ENCODE data around the gene INTS11.

INTS11 gene

GRCh38 chr1:1287288-1288110, 37.0 kb downstream of the INTS11 start:
- Histone ChIP-seq H3K4me3 (ENCODE audit: low read length) (no peak overlapping the region), H3K4me1 (ENCODE audit: control insufficient read depth, low read depth, low read length) (no peaks in the 10 kb centered on the region), H3K27ac (ENCODE audit: low read length) (no peak overlapping the region), H3K9me3 (ENCODE audit: control insufficient read depth, low read depth, low read length) (no peaks in the 10 kb centered on the region), H3K9ac (ENCODE audit: low read length) (no peak overlapping the region), H3K27me3 (ENCODE audit: control insufficient read depth, insufficient read depth, low read length) (no peaks in the 10 kb centered on the region), H3K36me3 (ENCODE audit: control insufficient read depth, low read depth, low read length) (no peaks in the 10 kb centered on the region)

- Histone ChIP-seq H3K9me3 (ENCODE audit: control insufficient read depth, low read depth, low read length) (no peaks in the 10 kb centered on the region), H3K27ac (ENCODE audit: low read length) (no peak overlapping the region), H3K9ac (ENCODE audit: low read length) (no peak overlapping the region), H3K27me3 (ENCODE audit: control insufficient read depth, insufficient read depth, low read length) (no peaks in the 10 kb centered on the region), H3K4me3 (ENCODE audit: low read length) (no peak overlapping the region), H3K4me1 (ENCODE audit: control insufficient read depth, low read depth, low read length) (no peaks in the 10 kb centered on the region), H3K36me3 (ENCODE audit: control insufficient read depth, low read depth, low read length) (no peaks in the 10 kb centered on the region)
These were observed 37.9 kb downstream of the INTS11 start for GRCh38 chr1:1286313-1287261.

GRCh38 chr1:1285611-1286311, 38.7 kb downstream of the INTS11 start:
- no peaks in the 10 kb centered on the region for H3K36me3 ChIP-seq (ENCODE audit: control insufficient read depth, low read depth, low read length)
- no peaks in the 10 kb centered on the region for H3K4me1 ChIP-seq (ENCODE audit: control insufficient read depth, low read depth, low read length)
- H3K4me3 ChIP-seq (ENCODE audit: low read length), result no peak overlapping the region
- H3K9me3 ChIP-seq (ENCODE audit: control insufficient read depth, low read depth, low read length), result no peaks in the 10 kb centered on the region
- no peaks in the 10 kb centered on the region for H3K27me3 ChIP-seq (ENCODE audit: control insufficient read depth, insufficient read depth, low read length)
- H3K9ac ChIP-seq (ENCODE audit: low read length), result no peak overlapping the region
- no peak overlapping the region for H3K27ac ChIP-seq (ENCODE audit: low read length)

GRCh38 chr1:1285102-1285571, 39.3 kb downstream of the INTS11 start:
- Histone ChIP-seq H3K4me3 (ENCODE audit: low read length) (no peak overlapping the region), H3K27ac (ENCODE audit: low read length) (no peak overlapping the region), H3K36me3 (ENCODE audit: control insufficient read depth, low read depth, low read length) (no peaks in the 10 kb centered on the region), H3K9me3 (ENCODE audit: control insufficient read depth, low read depth, low read length) (no peaks in the 10 kb centered on the region), H3K9ac (ENCODE audit: low read length) (no peak overlapping the region), H3K4me1 (ENCODE audit: control insufficient read depth, low read depth, low read length) (no peaks in the 10 kb centered on the region), H3K27me3 (ENCODE audit: control insufficient read depth, insufficient read depth, low read length) (no peaks in the 10 kb centered on the region)

- no peaks in the 10 kb centered on the region for H3K27me3 ChIP-seq (ENCODE audit: control insufficient read depth, insufficient read depth, low read length)
- H3K9ac ChIP-seq (ENCODE audit: low read length), result no peak overlapping the region
- no peaks in the 10 kb centered on the region for H3K4me1 ChIP-seq (ENCODE audit: control insufficient read depth, low read depth, low read length)
- no peak overlapping the region for H3K27ac ChIP-seq (ENCODE audit: low read length)
- H3K36me3 ChIP-seq (ENCODE audit: control insufficient read depth, low read depth, low read length), result no peaks in the 10 kb centered on the region
- H3K4me3 ChIP-seq (ENCODE audit: low read length), result no peak overlapping the region
- no peaks in the 10 kb centered on the region for H3K9me3 ChIP-seq (ENCODE audit: control insufficient read depth, low read depth, low read length)
These were observed 40.0 kb downstream of the INTS11 start for GRCh38 chr1:1284221-1285101.

- Histone ChIP-seq H3K9me3 (ENCODE audit: control insufficient read depth, low read depth, low read length) (no peaks in the 10 kb centered on the region), H3K27me3 (ENCODE audit: control insufficient read depth, insufficient read depth, low read length) (no peaks in the 10 kb centered on the region), H3K4me3 (ENCODE audit: low read length) (no peak overlapping the region), H3K36me3 (ENCODE audit: control insufficient read depth, low read depth, low read length) (no peaks in the 10 kb centered on the region), H3K4me1 (ENCODE audit: control insufficient read depth, low read depth, low read length) (no peaks in the 10 kb centered on the region), H3K9ac (ENCODE audit: low read length) (no peak overlapping the region), H3K27ac (ENCODE audit: low read length) (no peak overlapping the region)
These were observed 40.6 kb downstream of the INTS11 start for GRCh38 chr1:1283821-1284220.

GRCh38 chr1:1282998-1283397, 41.5 kb downstream of the INTS11 start:
- no peaks in the 10 kb centered on the region for H3K9me3 ChIP-seq (ENCODE audit: control insufficient read depth, low read depth, low read length)
- no peaks in the 10 kb centered on the region for H3K36me3 ChIP-seq (ENCODE audit: control insufficient read depth, low read depth, low read length)
- H3K27ac ChIP-seq (ENCODE audit: low read length), result no peak overlapping the region
- H3K4me1 ChIP-seq (ENCODE audit: control insufficient read depth, low read depth, low read length), result no peaks in the 10 kb centered on the region
- no peak overlapping the region for H3K4me3 ChIP-seq (ENCODE audit: low read length)
- H3K9ac ChIP-seq (ENCODE audit: low read length), result no peak overlapping the region
- no peaks in the 10 kb centered on the region for H3K27me3 ChIP-seq (ENCODE audit: control insufficient read depth, insufficient read depth, low read length)

GRCh38 chr1:1281533-1282321, 42.7 kb downstream of the INTS11 start:
- Histone ChIP-seq H3K9ac (ENCODE audit: low read length) (no peak overlapping the region), H3K27me3 (ENCODE audit: control insufficient read depth, insufficient read depth, low read length) (no peaks in the 10 kb centered on the region), H3K36me3 (ENCODE audit: control insufficient read depth, low read depth, low read length) (no peaks in the 10 kb centered on the region), H3K4me3 (ENCODE audit: low read length) (no peak overlapping the region), H3K4me1 (ENCODE audit: control insufficient read depth, low read depth, low read length) (no peaks in the 10 kb centered on the region), H3K27ac (ENCODE audit: low read length) (no peak overlapping the region), H3K9me3 (ENCODE audit: control insufficient read depth, low read depth, low read length) (no peaks in the 10 kb centered on the region)

GRCh38 chr1:1280782-1281481, 43.5 kb downstream of the INTS11 start:
- H3K27me3 ChIP-seq (ENCODE audit: control insufficient read depth, insufficient read depth, low read length), result no peaks in the 10 kb centered on the region
- no peak overlapping the region for H3K9ac ChIP-seq (ENCODE audit: low read length)
- H3K4me3 ChIP-seq (ENCODE audit: low read length), result no peak overlapping the region
- no peak overlapping the region for H3K27ac ChIP-seq (ENCODE audit: low read length)
- H3K4me1 ChIP-seq (ENCODE audit: control insufficient read depth, low read depth, low read length), result no peaks in the 10 kb centered on the region
- no peaks in the 10 kb centered on the region for H3K9me3 ChIP-seq (ENCODE audit: control insufficient read depth, low read depth, low read length)
- H3K36me3 ChIP-seq (ENCODE audit: control insufficient read depth, low read depth, low read length), result no peaks in the 10 kb centered on the region

- peaks cover 2% of the 10 kb centered on the region for H3K4me1 ChIP-seq (ENCODE audit: control insufficient read depth, low read depth, low read length)
- no peaks in the 10 kb centered on the region for H3K27me3 ChIP-seq (ENCODE audit: control insufficient read depth, insufficient read depth, low read length)
- H3K36me3 ChIP-seq (ENCODE audit: control insufficient read depth, low read depth, low read length), result no peaks in the 10 kb centered on the region
- H3K4me3 ChIP-seq (ENCODE audit: low read length), result no peak overlapping the region
- H3K27ac ChIP-seq (ENCODE audit: low read length), result no peak overlapping the region
- no peak overlapping the region for H3K9ac ChIP-seq (ENCODE audit: low read length)
- H3K9me3 ChIP-seq (ENCODE audit: control insufficient read depth, low read depth, low read length), result no peaks in the 10 kb centered on the region
These were observed 45.4 kb downstream of the INTS11 start for GRCh38 chr1:1279028-1279427.

All from iPS-18a (cell line).